GM11168 (cell line): ENCODE measurements around the gene GALK1.

ENCODE experiments used
- in situ Hi-C: fragments of 300-500 bp; cut with MboI; formaldehyde crosslinking; loops from one replicate; pipeline ENCODE4 v1.12.0; 2022; ENCODE audit warnings: low sequenced_read_pairs; ENCODE audit not compliant: unreplicated experiment

Gene GALK1

GRCh38 chr17:75734674-75735294 lies 30.2 kb downstream of the GALK1 start:
- in situ Hi-C loops, result no loop called here

DNA sequence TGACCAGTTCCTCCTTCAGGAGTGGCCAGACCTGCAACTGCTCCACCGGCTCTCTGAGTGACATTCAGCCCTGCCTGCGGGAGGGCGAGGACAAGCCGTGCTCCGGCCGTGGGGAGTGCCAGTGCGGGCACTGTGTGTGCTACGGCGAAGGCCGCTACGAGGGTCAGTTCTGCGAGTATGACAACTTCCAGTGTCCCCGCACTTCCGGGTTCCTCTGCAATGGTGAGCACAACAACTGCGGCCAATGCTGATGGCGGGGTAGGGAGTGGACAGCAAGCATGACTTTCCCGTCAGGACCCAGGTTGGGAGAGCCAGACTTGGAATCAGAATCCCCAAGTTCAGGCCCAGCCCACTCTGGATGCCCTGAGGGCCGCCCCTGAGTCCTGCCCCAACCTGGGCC lies 31.5 kb downstream of the GALK1 start:
- in situ Hi-C loops, result no loop called here

DNA sequence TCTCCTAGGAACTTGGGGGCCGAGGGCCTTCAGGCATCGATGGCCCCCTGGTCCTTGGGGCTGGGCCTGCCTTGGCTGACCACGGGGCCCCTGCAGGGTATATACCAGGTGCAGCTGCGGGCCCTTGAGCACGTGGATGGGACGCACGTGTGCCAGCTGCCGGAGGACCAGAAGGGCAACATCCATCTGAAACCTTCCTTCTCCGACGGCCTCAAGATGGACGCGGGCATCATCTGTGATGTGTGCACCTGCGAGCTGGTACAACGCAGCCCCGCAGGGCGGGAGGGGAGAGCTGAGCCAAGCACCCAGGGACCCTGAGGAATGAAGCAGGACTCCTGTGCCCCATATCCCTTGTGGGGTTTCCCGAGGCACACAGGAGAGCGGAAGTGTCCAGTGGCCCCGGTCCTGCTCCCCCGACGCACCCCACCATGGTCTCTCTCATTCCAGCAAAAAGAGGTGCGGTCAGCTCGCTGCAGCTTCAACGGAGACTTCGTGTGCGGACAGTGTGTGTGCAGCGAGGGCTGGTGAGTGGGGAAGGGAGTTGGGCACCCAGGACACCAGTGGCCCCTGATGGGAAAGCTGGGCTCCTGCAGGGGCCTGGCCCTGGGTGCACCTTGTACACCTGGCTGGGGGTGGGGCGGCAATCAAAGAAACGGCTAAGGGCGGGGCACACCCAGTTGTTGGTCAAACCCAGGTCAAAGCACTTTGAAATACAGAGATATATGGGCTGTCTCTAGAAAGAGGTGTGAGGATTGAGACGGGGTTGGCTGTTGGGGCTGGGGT lies 33.1 kb downstream of the GALK1 start:
- in situ Hi-C loops, result no loop called here

GRCh38 chr17:75731086-75731715 lies 33.8 kb downstream of the GALK1 start:
- in situ Hi-C loops, result no loop called here

GRCh38 chr17:75730065-75730464 lies 34.9 kb downstream of the GALK1 start:
- in situ Hi-C loops, result no loop called here

DNA sequence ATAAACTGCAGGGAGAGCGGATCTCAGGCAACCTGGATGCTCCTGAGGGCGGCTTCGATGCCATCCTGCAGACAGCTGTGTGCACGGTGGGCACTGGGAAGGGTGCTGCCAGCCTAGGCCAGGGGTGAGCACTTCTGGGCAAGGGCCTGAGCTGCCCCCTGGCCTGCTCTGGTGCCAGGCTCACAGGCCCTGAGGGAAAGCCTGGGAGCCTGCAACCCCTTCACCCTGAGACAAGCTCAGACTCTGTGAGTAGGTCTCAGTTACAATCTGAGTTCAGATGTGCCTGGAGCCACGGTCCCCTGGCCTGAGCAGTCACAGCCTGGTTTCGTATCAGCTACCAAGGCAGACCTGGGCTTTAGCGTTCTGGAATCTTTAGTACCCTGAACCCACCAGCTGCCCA lies 35.6 kb downstream of the GALK1 start:
- in situ Hi-C loops, result no loop called here

DNA sequence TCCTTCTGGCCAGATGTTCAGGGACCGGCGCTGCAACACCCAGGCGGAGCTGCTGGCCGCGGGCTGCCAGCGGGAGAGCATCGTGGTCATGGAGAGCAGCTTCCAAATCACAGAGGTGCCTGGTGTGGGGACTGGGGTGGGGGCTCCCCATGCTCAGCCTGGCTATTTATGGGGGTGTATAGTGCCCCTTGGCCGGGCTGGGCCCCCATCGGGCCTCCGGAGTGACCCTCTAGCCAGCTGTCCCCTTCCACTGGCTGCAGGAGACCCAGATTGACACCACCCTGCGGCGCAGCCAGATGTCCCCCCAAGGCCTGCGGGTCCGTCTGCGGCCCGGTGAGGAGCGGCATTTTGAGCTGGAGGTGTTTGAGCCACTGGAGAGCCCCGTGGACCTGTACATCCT lies 37.6 kb downstream of the GALK1 start:
- in situ Hi-C loops, result no loop called here

GRCh38 chr17:75725504-75725903 lies 39.5 kb downstream of the GALK1 start:
- in situ Hi-C loops, result no loop called here

GRCh38 chr17:75724016-75725003 lies 40.7 kb downstream of the GALK1 start:
- in situ Hi-C loops, result no loop called here

DNA sequence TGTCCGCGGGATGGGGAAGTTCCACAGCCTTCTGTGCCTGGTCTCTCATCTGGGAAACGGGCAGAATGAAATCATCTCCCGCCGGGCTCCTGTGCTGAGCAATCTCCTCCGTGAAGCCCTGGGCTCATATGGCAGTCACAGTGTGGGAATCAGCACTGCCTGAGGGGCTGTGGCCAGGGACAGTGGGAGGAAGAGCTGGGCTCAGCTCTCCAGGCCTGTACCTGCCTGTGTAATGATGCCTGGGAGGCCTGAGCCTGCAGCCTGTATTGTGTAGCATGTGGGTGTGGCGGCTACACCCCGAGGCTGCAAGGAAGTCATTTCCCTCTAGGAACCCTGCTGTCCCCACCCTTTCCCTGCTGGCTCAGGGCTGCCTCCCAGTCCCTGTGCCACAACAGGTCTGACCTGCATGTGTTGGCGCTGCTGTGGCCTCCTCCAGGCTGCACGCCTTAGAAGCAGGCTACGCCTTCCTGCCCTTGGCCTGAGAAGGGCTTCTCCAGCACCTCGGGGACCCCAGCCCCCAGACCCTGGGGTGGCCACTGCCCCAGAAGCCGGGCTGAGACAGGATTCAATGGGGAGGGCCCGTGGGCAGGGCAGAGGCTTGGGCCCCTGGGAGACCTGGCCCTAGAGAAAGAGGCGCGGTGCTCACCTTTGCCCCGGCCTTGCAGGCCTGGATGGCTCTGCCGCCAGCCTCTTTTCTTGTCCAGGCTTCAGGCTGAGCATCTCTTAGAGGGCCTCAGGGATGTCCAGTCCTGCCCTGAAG lies 41.6 kb downstream of the GALK1 start:
- in situ Hi-C loops, result no loop called here

- in situ Hi-C loops, result no loop called here
Observed at GRCh38 chr17:75722542-75723095, 42.4 kb downstream of the GALK1 start.

DNA sequence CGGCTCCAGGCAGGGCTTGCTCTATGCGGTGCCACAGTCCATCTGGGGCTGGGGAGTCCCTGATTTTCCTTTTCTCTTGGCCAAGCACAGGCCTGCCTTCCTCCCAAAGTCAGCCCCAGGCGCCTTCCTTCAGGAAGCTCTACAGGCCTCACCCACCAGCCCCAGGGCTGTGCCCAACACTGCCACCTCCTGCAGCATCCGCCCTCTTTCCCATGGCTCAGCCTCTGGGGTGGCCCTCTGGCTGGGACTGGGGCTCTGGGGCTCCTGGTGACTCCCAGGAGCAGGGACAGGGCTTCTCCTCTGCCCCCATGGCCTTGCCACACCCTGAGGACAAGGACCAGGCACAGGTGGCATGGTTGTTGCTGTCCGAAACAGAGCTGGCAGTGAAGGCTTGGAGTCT lies 42.9 kb downstream of the GALK1 start:
- in situ Hi-C loops, result no loop called here

GRCh38 chr17:75721463-75722011 lies 43.5 kb downstream of the GALK1 start:
- in situ Hi-C loops, result no loop called here

- in situ Hi-C loops, result no loop called here
Observed at GRCh38 chr17:75720656-75721462, 44.1 kb downstream of the GALK1 start, which contains the start of gene ITGB4. Gene ITGB4, plus strand, starts transcription at chr17:75721459. Its CDS starts 3,245 bp downstream, at chr17:75724704.

DNA sequence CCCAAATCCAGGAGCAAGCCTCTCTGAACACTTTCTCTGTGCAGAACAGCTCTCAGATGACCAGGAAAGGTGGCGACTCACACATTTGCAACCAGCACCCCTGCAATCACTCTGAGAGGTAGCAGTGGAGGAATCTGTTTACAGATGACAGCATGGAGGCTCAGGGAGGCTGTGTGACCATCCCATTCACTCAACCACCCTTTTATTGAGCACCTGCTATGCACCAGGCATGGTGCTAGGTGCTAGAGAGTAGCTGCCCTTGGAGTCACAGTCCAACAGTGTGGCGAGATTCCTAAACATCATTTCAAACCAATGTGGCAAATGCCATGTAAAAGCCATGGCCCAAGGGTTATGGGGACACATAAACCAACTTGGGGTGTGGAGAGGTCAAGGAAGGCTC lies 45.3 kb downstream of the GALK1 start:
- in situ Hi-C loops, result no loop called here

GRCh38 chr17:75712446-75712845 lies 52.5 kb downstream of the GALK1 start:
- in situ Hi-C loops, result no loop called here
